Effector CD8-positive, alpha-beta T cell (primary cell): ENCODE results near the gene SLCO1B3.
"Not testable (repeated sequence)": the region's sequence is repeated elsewhere in the genome, so short reads cannot be mapped to it uniquely, and the experiment has no call there.

Experiments
- DNase-seq: peaks from one replicate; lab custom pipeline; 2025; lab: John Stamatoyannopoulos, UW
- total RNA-seq, 4 experiments: gene quantifications; one replicate each; lab custom pipeline; 2026; lab: John Stamatoyannopoulos, UW

SLCO1B3 gene
- total RNA-seq = 0 reads per million in 4 experiments

DNA sequence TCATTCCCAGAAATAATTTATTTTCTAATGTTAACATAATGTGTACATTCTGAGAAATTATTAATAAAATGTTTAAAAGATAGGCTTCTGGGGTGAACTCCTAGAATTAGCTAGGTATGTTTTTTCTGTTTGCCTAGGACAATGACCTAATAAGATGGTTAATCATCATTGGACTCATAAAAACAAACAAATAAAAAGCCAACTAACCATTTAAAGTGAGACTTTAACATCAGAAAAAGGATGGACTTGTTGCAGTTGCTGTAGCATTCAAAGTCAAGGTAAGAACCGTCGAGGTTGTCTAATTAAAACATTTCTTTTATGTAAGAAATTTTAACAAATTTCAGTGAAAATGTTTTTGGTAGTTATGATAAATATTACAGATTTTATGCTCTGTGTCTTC lies at the start of gene SLCO1B3:
Gene SLCO1B3, plus strand, starts transcription at position 219 of the 400 bp plus-strand sequence. CDS start 5,034 bp downstream, outside the sequence.
- DNase-seq = no peak

- DNase-seq = no peak
Measured at GRCh38 chr12:20777420-20777819, 33.1 kb upstream of the SLCO1B3 start.

DNA sequence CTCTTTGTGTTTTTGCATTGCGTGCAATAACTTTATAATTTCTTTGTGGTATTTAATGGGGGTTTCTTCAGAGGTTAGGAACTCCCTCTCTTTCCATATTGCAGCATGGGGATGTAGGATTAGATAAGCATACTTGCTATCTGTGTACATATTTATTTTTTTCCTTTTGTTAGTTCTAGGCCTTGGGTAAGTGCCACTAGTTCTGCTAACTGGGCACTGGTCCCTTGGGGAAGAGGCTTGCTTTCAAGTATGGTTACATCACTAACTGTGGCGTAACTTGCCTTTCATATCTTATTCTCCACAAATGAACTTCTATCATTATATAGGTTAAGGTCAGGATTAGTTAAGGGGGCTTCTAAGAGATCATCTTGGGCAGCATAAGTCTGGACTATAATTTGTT lies 31.5 kb upstream of the SLCO1B3 start:
- DNase-seq = no peak

DNA sequence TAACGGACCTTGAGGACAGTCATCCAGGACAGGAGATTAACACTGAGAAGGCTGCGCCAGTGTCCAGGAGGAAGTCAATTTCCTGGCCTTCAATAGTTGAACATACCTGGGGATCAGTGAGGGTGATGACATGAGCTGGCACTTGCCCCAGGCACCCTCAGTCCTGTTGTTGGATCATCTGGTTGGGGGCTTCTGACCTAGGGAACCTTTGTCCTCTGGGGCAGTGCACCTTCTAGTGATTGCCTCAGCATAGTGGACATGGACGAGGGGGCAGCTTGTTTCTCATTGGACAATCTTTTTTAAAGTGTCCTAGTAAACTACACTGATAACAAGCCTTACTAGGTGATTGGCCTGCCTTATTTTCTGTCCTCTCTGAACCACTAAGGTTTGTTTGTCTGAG lies 30.5 kb upstream of the SLCO1B3 start:
- DNase-seq = not testable (repeated sequence)

DNA sequence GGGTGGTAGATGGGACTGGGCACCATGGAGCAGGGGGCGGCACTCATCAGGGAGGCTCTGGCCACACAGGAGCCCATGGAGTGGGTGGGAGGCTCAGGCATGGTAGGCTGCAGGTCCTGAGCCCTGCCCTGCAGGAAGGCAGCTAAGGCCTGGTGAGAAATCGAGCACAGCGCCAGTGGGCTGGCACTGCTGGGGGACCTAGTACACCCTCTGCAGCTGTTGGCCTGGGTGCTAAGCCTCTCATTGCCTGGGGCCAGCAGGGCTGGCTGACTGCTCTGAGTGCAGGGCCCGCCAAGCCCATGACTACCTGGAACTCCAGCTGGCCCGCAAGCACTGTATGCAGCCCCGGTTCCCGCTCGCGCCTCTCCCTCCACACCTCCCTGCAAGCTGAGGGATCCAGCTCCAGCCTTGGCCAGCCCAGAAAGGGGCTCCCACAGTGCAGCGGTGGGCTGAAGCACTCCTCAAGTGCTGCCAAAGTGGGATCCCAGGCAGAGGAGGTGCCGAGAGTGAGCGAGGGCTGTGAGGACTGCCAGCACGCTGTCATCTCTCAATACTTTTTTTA lies 26.6 kb upstream of the SLCO1B3 start:
- not testable (repeated sequence) for DNase-seq

- DNase-seq = no peak
Measured at GRCh38 chr12:20792971-20793370, 17.5 kb upstream of the SLCO1B3 start.

- DNase-seq = no peak
Measured at GRCh38 chr12:20798554-20798953, 12.0 kb upstream of the SLCO1B3 start.

GRCh38 chr12:20800160-20800559 lies 10.3 kb upstream of the SLCO1B3 start:
- DNase-seq = no peak

GRCh38 chr12:20801035-20801434 lies 9.5 kb upstream of the SLCO1B3 start:
- no peak for DNase-seq

- no peak for DNase-seq
Measured at GRCh38 chr12:20805921-20806320, 4.6 kb upstream of the SLCO1B3 start.

DNA sequence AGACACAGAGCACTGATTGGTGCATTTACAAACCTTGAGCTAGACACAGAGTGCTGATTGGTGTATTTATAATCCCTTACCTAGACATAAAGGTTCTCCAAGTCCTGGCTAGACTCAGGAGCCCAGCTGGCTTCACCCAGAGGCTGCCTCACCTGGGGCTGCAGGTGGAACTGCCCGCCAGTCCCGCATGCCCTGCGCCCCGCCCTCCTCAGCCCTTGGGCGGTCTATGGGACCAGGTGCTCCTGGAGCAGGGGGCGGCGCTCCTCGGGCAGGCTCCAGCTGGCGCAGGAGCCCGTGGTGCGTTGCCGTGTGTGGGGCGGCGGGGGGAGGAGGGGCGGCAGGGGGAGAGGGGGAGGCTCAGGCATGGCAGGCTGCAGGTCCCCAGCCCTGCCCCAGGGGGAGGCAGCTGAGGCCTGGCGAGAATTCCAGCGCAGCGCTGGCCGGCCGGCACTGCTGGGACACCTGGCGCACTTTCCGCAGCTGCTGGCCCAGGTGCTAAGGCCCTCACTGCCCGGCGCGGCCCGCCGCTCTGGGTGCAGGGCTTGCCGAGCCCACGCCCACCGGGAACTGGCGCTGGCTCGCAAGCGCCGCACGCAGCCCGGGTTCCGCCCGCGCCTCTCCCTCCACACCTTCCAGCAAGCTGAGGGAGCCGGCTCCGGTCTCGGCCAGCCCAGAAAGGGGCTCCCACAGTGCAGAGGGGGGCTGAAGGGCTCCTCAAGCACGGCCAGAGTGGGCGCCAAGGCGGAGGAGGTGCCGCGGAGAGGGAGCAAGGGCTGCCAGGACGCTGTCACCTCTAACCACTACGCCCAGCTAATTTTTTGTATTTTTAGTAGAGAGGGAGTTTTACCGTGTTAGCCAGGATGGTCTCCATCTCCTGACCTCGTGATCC lies 3.1 kb upstream of the SLCO1B3 start:
- DNase-seq = no peak

- no peak for DNase-seq
Measured at GRCh38 chr12:20808521-20808920, 2.0 kb upstream of the SLCO1B3 start.

DNA sequence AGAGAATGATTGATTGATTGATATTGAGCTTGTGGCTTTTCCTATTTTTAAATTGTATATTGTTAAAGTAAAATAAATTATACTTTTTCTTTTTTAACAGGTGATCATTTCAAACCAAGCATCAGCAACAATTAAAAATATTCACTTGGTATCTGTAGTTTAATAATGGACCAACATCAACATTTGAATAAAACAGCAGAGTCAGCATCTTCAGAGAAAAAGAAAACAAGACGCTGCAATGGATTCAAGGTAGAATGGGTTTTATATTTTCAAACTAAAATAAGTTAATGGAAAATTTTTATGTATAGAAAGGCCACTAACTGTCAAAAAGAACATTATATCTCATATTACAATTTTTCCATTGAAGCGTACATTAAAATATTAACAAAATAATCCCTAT lies 5.1 kb downstream of the SLCO1B3 start:
- DNase-seq = no peak

DNA sequence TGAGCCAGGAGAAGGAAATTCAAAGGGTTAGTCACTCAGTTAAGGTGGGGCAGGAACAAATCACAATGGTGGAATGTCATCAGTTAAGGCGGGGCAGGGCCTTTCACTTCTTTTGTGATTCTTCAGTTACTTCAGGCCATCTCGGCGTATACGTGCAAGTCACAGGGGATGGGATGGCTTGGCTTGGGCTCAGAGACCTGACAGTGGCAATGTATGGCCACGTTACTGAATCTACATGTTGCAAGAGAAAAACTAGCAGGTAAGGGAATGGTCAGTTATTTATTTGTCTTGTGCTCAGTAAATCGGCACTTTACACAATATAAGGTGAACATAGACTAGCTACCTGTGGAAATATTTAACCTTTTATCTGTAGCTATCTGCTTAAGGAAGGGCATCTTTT lies 11.9 kb downstream of the SLCO1B3 start:
- DNase-seq = no peak

DNA sequence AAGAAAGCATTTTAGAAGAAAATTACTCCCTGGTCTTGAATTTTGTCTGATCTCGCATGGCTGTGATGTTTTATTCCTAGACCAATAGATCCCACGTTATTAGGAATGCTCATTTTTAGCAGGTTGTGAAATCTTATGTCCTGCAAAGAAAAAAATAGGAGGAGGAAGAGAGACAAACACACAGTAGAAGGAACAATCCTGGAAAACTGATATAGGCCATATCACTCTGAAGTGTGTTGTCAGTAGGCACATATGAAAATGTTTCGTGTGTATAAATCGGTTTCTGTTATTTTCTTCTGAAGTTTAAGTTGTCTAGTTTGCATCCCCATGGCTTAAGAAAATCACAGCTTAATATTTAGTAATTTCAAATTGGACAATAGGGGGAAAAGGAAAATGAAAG lies 12.4 kb downstream of the SLCO1B3 start:
- no peak for DNase-seq

DNA sequence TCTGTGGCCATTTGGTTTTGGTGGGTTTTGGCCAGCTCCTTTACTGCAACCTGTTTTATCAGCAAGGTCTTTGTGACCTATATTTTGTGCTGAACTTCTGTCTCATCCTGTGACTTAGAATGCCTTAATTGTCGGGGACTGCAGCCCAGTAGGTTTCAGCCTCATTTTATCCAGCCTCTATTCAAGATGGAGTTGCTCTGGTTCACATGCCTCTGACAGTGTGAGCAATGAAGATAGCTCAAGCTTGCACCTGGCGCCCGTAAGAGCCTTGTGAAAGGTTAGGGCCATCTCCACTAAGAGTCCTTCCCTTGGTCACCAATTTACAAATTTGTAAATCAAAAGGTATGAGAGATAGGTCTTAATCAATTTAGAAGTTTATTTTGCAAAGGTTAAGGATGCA lies 19.4 kb downstream of the SLCO1B3 start:
- DNase-seq = no peak

GRCh38 chr12:20830456-20830855 lies 20.0 kb downstream of the SLCO1B3 start:
- no peak for DNase-seq

- no peak for DNase-seq
Measured at GRCh38 chr12:20832911-20833310, 22.4 kb downstream of the SLCO1B3 start.

DNA sequence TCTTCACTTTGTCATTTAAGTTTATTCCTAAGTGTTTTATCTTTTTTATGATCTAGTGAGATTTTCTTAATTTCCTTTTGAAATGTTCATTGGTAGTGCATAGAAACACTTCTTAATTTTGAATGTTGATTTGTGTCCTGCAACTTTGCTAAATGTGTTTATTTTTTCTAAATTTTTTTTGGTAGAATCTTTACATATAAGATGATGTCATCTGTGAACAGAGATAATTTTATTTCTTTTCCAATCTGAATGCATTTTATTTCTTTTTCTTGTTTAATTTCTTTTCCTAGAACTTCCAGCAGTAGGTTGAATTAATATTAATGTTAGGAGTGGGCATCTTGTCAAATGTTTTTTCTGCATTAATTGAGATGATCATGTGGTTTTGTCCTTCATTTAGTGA lies 42.1 kb downstream of the SLCO1B3 start:
- DNase-seq = no peak

DNA sequence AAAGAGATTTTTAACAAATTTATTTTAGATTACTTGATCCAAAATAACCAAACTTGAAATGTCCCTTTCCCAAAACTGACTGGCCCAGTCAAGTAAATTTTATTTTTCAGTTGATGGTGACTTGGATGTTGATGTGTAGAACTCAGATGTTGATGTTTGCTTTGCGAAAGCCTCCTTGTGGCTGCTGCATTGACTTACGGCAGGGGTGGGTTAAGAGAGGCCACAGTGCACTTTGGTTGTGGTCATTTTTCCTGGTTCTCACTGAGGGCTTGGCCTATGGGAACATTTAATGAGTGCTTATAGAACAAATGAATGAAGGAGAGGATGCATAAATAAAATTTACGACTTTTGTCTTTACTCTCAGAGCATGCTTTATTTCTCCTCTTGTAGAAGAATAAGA lies 52.6 kb downstream of the SLCO1B3 start:
- no peak for DNase-seq

DNA sequence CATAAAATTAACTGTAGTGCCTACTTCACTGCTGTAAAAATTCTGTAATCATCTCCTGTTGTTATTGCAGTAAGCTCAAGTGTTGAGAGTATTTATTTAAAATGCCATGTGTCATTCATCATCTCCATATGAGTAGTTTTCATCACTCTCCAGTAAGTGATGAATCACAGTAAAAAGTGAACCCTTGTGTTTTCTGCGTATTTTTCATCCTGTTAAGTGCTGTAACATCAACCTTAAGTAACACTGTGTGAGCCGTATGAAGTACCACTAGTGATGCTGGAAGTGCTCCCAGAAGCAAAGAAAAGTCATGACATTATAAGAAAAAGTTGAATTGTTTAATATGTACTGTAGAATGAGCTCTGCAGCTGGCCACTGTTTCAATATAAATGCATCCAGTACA lies 55.4 kb downstream of the SLCO1B3 start:
- DNase-seq = no peak

DNA sequence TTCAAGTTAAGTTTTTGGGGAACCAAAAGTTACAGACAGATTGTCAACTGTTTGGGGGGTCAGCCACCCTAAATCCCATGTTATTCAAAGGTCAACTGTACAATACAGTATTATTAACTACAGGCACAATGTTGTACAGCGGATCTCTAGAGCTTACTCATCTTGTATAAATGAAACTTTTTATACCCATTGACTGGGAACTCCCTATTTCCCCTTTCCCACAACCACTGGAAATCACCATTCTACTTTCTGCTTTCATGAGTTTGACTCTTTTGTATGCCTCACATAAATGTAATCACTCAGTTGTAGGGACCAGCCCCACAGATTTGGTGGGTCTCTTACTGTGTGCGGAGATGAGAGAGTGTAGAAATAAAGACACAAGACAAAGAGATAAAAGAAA lies 57.8 kb downstream of the SLCO1B3 start:
- no peak for DNase-seq

DNA sequence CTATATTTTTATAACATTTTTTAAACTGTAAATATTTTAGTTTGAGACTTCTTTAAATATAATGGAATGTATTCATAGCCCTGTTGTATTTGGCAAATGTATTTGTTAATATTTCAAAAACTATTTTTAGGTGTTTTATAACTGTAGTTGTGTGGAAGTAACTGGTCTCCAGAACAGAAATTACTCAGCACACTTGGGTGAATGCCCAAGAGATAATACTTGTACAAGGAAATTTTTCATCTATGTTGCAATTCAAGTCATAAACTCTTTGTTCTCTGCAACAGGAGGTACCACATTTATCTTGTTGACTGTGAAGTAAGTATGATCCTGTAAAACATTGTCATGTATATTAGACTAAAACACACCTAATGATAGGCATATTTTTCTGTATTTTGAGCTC lies 72.8 kb downstream of the SLCO1B3 start:
- no peak for DNase-seq

- DNase-seq = no peak
Measured at GRCh38 chr12:20885116-20885515, 74.6 kb downstream of the SLCO1B3 start.
